ENCODE measurements around the gene SMAD7.
A peak's percentile ranks its signal among the peaks of the same experiment; 100 is the strongest.

The SMAD7 gene

DNA sequence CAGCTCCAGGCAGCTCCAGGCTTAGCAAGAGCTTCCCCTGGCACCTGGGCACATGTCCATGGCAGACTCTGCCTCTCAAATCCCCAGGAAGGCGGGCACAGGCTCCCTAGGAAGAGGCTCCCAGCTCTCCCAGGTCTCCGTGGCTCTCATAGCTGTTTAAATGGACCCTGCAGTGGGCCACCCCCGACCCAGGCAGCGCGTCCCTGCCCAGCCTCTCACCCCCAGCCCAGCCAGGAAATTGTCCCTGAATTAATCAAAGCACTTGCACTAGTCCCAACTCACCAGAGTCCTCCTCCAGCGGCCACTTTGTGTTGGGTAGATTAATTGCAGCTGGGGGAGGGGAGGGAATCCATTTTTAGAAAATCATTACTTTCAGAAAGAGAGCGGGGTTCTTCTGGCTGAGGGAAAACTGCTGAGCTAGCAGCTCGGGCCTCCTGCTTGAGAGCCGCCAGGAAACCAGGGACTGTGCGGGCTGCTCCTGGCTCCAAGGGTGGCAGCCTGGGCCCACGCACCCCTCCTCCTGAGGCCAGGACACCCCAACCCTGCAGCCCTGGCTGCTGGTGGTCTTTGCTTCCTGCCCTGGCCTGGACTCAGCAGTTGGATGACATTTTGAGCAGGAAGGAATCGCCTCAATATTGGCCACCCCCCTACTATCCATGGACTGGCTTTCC is 36.0 kb downstream of the SMAD7 start:
- DNase-seq: no peak

- no peak for DNase-seq
Observed at GRCh38 chr18:48913775-48914174, 37.0 kb downstream of the SMAD7 start.

DNA sequence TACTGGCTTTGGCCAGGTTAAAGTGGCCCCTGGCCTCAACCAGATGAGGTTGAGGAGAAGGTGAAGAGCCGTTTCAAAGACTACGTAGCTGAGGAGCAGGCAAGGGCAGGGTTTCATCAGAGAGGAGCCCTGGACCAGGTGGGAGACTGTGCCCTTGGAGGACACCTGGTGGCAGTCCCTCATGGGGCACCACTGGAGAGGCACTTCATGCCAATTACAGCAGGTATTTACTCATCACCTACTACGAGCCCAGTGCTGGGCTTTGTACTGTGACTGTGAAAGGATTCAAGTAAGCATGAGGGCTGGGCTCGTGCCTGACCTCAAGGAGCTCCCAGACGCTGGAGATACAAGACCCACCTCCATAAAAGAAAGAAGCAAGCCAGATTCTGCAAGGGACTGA is 37.6 kb downstream of the SMAD7 start:
- DNase-seq: peak; percentile 28 to 59 (median 43)

GRCh38 chr18:48910972-48911545 is 39.7 kb downstream of the SMAD7 start:
- no peak for DNase-seq

GRCh38 chr18:48909721-48910120 is 41.0 kb downstream of the SMAD7 start:
- no peak for DNase-seq

- DNase-seq: no peak
Observed at GRCh38 chr18:48908916-48909315, 41.8 kb downstream of the SMAD7 start.

GRCh38 chr18:48905513-48905912 is 45.3 kb downstream of the SMAD7 start:
- no peak for DNase-seq

- no peak for DNase-seq
Observed at GRCh38 chr18:48904847-48905394, 45.8 kb downstream of the SMAD7 start.

- no peak for DNase-seq
Observed at GRCh38 chr18:48904091-48904490, 46.7 kb downstream of the SMAD7 start.

- no peak for DNase-seq
Observed at GRCh38 chr18:48902856-48903601, 47.7 kb downstream of the SMAD7 start.

GRCh38 chr18:48902023-48902855 is 48.5 kb downstream of the SMAD7 start:
- no peak for DNase-seq

- DNase-seq: no peak
Observed at GRCh38 chr18:48901145-48902022, 49.4 kb downstream of the SMAD7 start.

DNA sequence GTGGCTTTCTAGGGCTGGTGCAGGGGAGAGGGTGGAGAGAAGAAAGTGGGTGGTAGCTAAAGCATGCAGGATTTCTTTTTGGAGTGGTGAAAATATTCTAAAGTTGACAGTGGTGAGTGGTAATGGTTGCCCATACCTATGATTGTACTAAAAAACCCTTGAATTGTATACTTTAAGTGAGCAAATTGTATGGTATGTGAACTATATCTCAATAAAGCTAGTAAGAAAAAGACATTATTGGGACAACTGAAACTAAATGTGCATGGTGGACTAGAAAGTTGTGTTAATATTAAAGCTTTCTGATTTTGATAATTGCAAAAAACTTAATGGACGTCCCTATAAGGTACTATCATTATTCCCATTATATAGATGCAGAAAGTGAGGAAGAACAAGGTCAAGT is 50.3 kb downstream of the SMAD7 start:
- no peak for DNase-seq

- no peak for DNase-seq
Observed at GRCh38 chr18:48899558-48900174, 51.1 kb downstream of the SMAD7 start.

DNA sequence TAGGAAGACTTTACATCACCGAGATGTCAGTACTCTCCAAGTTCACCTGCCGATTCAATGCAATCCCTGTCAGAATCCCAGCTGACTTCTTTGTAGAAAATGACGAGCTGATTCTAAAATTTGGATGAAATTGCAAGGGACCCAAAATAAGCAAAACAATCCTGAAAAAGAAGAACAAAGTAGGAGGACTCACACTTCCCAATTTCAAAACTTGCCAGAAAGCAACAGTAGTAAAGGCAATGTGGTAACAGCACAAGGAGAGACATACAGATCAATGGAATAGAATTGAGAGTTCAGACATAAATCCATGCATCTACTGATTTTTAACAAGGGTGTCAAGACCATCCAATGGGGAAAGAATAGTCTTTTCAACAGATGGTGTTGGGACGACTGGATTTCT is 52.2 kb downstream of the SMAD7 start:
- DNase-seq: no peak

DNA sequence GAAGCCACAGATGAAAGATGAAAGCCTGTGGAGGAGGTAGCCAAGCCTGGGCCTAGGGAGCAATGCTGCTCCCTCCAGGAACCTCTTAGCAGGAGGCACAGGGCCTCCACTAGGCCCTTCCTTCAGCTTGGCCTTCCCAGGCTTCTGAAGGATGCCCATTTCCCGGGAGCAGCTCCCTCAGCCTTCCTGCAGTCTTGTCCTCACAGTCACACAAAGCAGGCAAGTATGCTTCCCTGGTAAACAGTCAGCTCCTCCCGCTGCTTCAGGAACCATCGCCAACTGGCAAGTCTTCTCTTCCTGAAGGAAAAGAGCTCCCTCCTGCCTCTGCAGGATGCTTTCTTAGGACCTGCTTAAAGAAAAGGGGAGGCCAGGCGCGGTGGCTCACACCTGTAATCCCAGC is 53.2 kb downstream of the SMAD7 start:
- no peak for DNase-seq

DNA sequence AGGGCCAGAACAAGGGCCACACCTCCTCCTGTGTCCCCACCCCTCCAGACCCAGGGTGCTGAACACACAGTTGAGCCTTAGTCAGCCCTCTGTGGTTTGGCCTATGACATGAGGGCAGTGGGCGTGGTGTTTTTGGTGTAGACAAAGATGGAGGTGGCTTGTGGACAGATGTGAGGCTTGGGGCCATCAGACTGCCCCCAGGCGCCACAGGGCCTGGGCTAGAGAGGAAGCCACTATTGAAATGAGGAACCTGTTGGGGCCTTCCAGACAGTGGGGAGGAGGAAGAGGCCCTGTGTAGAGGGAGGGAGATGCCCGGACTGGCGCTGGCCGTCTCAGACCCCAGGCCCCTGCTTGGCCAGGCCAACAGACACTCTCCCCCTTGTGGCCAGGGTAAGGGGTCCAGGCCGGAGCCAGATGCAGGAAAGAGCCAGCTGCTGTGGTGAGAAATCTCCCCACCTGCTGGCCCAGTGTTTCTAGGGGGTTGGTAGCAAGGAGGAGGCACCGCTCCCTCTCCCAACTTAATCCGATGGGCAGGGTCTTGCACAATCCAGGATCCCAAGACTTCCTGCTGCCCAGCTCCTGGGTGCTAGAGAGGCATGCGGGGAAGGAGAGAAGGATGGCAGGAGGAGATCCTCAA is 53.8 kb downstream of the SMAD7 start:
- DNase-seq: no peak

GRCh38 chr18:48896326-48896874 is 54.4 kb downstream of the SMAD7 start:
- no peak for DNase-seq

DNA sequence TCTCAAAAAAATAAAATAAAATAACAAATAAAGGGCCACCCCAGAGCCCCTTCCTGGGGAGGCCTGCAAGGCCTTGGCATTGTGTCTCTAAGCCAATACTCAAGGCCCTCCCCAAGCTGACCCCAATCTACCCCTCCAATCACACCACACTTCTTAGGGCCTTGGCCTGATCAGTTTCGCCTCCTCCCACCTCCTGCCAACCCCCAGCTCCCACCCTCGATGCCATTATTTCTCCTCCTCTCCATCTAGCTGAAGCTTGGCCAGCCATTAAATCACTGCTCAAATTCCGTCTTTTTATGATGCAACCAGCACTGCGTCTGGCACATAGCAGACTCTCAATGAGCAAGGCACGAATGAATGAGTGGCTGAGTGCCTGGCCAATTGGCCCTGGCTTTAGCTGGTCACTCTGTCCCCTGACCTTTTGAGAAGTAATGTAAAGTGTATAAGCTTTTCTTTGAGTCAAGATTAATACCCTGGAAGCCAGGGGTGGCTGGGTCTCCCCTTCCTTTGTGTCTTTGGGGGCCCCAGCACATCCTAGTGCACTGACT is 55.9 kb downstream of the SMAD7 start:
- no peak for DNase-seq

Measured in T-helper 1 cell (primary cell).